ENCODE data around the gene AKAP8. TPM values are rescaled to one million over a fixed set of nuclear protein-coding genes. Genes with fewer than 3 reads are reported as not detected.

The AKAP8 gene
- total and polyA plus RNA-seq, 2 experiments from 2014 or later, result 18.6 to 22.9 TPM

- no peak for DNase-seq (ENCODE audit: low spot score)
- WGBS (ENCODE audit: low lambda C conversion rate, missing lambda C conversion rate), result 89% methylated on average over 15 of the region's 15 CpGs
- no peaks in the 10 kb centered on the region for H3K27me3 ChIP-seq
- no peak overlapping the region for H3K4me2 ChIP-seq
- TF ChIP-seq, protein P1, sequence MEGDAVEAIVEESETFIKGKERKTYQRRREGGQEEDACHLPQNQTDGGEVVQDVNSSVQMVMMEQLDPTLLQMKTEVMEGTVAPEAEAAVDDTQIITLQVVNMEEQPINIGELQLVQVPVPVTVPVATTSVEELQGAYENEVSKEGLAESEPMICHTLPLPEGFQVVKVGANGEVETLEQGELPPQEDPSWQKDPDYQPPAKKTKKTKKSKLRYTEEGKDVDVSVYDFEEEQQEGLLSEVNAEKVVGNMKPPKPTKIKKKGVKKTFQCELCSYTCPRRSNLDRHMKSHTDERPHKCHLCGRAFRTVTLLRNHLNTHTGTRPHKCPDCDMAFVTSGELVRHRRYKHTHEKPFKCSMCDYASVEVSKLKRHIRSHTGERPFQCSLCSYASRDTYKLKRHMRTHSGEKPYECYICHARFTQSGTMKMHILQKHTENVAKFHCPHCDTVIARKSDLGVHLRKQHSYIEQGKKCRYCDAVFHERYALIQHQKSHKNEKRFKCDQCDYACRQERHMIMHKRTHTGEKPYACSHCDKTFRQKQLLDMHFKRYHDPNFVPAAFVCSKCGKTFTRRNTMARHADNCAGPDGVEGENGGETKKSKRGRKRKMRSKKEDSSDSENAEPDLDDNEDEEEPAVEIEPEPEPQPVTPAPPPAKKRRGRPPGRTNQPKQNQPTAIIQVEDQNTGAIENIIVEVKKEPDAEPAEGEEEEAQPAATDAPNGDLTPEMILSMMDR (IDR thresholded peaks at IDR 0.05; ENCODE audit: poor library complexity), result no peak
- TF ChIP-seq EZH2phosphoT487 (IDR thresholded peaks at IDR 0.05; ENCODE audit: low read depth, severe bottlenecking, unreplicated experiment), result no peak
- TF ChIP-seq EZH2 (IDR thresholded peaks at IDR 0.05; ENCODE audit: borderline replicate concordance), result no peak
- no peak overlapping the region for H2AFZ ChIP-seq
- H3K4me3 ChIP-seq, result no peak overlapping the region
- peaks cover 18% of the 10 kb centered on the region for H3K79me2 ChIP-seq
- no peak overlapping the region for H3K27ac ChIP-seq
- H3K9me2 ChIP-seq (replicated peaks; ENCODE audit: insufficient read depth), result no peaks in the 10 kb centered on the region
- no peaks in the 10 kb centered on the region for H3K9me3 ChIP-seq (ENCODE audit: low read depth)
- H4K20me1 ChIP-seq (ENCODE audit: insufficient read depth, poor library complexity, severe bottlenecking), result peaks cover 13% of the 10 kb centered on the region
- H3K36me3 ChIP-seq (replicated peaks; ENCODE audit: insufficient read depth, low read depth), result no peaks in the 10 kb centered on the region
- H3K4me1 ChIP-seq (ENCODE audit: insufficient read depth), result peaks cover 11% of the 10 kb centered on the region
Observed at GRCh38 chr19:15421721-15422260, 42.2 kb upstream of the AKAP8 start.

- Histone ChIP-seq H3K9me3 (ENCODE audit: low read depth) (no peaks in the 10 kb centered on the region), H3K9me2 (replicated peaks; ENCODE audit: insufficient read depth) (no peaks in the 10 kb centered on the region), H3K4me2 (no peak overlapping the region), H3K27me3 (no peaks in the 10 kb centered on the region), H3K4me3 (no peak overlapping the region), H3K4me1 (ENCODE audit: insufficient read depth) (peaks cover 15% of the 10 kb centered on the region), H4K20me1 (ENCODE audit: insufficient read depth, poor library complexity, severe bottlenecking) (peaks cover 19% of the 10 kb centered on the region), H3K79me2 (peaks cover 24% of the 10 kb centered on the region), H2AFZ (no peak overlapping the region), H3K36me3 (replicated peaks; ENCODE audit: insufficient read depth, low read depth) (no peaks in the 10 kb centered on the region), H3K27ac (no peak overlapping the region)
- TF ChIP-seq EZH2 (IDR thresholded peaks at IDR 0.05; ENCODE audit: borderline replicate concordance), result no peak
- TF ChIP-seq, protein P1 (IDR thresholded peaks at IDR 0.05; ENCODE audit: poor library complexity), result no peak
- no peak for TF ChIP-seq EZH2phosphoT487 (IDR thresholded peaks at IDR 0.05; ENCODE audit: low read depth, severe bottlenecking, unreplicated experiment)
- 78% methylated on average over 12 of the region's 12 CpGs for WGBS (ENCODE audit: low lambda C conversion rate, missing lambda C conversion rate)
- DNase-seq (ENCODE audit: low spot score), result no peak
Observed at GRCh38 chr19:15421136-15421695, 41.6 kb upstream of the AKAP8 start.

DNA sequence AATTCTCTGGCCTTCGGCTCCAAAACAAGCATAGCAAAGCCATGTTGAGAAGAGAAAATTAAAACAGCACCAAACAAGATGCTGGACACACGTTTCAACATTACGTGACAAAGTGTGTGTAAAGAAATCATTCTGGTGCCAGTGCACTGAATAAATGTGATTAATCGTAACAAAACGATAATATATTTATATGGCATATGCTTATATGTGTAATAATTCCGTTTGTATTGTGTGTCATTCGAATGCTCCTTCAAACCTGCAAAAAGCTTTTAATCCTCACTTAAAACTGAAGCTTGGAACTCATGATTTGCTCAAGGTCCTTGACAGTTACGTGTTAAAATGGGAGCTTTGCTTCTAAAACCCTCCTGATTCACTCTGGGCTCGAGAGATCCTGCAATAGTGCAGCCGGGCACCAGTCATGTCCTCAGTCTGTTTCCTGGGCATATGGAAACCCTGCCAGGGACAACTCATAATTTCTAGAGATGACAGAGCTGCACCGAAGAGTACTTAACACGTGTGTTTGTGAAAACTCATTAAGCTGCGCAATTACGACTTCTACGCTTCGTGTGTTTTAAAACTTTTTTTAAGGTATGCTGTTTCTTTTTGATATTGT is 39.9 kb upstream of the AKAP8 start:
- peaks cover 15% of the 10 kb centered on the region for H3K4me1 ChIP-seq (ENCODE audit: insufficient read depth)
- H3K4me3 ChIP-seq, result no peak overlapping the region
- no peak for DNase-seq (ENCODE audit: low spot score)
- no peaks in the 10 kb centered on the region for H3K9me3 ChIP-seq (ENCODE audit: low read depth)
- H4K20me1 ChIP-seq (ENCODE audit: insufficient read depth, poor library complexity, severe bottlenecking), result peaks cover 36% of the 10 kb centered on the region
- 58% methylated on average over 16 of the region's 16 CpGs for WGBS (ENCODE audit: low lambda C conversion rate, missing lambda C conversion rate)
- no peak for TF ChIP-seq EZH2phosphoT487 (IDR thresholded peaks at IDR 0.05; ENCODE audit: low read depth, severe bottlenecking, unreplicated experiment)
- peak overlapping the region; percentile 76 for H3K4me2 ChIP-seq
- no peaks in the 10 kb centered on the region for H3K27me3 ChIP-seq
- no peak overlapping the region for H3K27ac ChIP-seq
- H3K79me2 ChIP-seq, result peaks cover 41% of the 10 kb centered on the region
- H3K36me3 ChIP-seq (replicated peaks; ENCODE audit: insufficient read depth, low read depth), result no peaks in the 10 kb centered on the region
- no peaks in the 10 kb centered on the region for H3K9me2 ChIP-seq (replicated peaks; ENCODE audit: insufficient read depth)
- H2AFZ ChIP-seq, result no peak overlapping the region
